ENCODE measurements around the gene OSCAR.

GRCh38 chr19:54094426-54095000 is 6.1 kb downstream of the OSCAR start:
- TF ChIP-seq POLR2A (IDR thresholded peaks at IDR 0.05) (no peak), CTCF (IDR thresholded peaks at IDR 0.05) (no peak)

All from uterus (tissue), 2 donors.